ENCODE measurements around the gene PHOSPHO2.

Gene PHOSPHO2

DNA sequence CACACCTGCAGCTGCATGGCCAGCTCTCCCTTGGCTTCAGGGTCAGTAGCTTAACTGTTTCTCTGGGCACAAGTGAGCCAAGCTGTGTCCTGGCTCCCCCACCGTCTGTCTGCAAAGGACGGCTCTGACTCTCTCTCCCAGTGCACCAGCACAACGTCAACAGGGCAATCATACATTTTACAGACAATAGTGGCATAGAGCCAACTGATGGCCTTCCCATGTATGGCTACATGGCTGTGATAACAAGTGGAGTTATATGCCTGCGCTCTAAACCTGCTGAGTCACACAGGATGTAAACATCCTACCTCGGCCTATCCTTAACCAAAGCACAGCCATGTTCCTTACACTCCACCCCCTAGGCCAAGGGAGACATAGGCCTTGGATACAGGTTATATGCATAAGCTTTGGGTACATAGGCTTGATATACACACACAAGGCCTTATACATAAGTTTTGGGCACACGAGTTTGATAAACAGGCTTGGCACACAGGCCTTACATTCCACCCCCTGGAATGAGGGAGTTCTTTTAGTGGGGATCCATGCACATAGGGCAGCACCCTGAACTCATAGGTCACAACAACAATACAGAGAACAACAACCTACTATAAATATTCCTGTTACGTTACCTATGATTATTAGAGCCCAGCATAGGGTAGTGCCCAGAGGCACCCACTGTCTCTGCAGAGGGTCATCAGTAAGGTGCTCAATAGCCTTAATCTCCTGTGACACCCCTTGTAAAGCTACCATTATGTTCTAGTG lies 17.7 kb downstream of the PHOSPHO2 start:
- no peak overlapping the region for H3K27ac Mint-ChIP-seq
- no peak for TF ChIP-seq CTCF (IDR thresholded peaks at IDR 0.05)
- peaks cover 13% of the 10 kb centered on the region for H3K9me3 Mint-ChIP-seq
- H3K27me3 Mint-ChIP-seq (ENCODE audit: low read depth, poor library complexity), result no peaks in the 10 kb centered on the region
- DNase-seq, result no peak
- H3K4me3 Mint-ChIP-seq, result no peak overlapping the region
- H3K36me3 Mint-ChIP-seq (ENCODE audit: low read depth), result peaks cover 41% of the 10 kb centered on the region
- H3K4me1 Mint-ChIP-seq, result peaks cover 18% of the 10 kb centered on the region

DNA sequence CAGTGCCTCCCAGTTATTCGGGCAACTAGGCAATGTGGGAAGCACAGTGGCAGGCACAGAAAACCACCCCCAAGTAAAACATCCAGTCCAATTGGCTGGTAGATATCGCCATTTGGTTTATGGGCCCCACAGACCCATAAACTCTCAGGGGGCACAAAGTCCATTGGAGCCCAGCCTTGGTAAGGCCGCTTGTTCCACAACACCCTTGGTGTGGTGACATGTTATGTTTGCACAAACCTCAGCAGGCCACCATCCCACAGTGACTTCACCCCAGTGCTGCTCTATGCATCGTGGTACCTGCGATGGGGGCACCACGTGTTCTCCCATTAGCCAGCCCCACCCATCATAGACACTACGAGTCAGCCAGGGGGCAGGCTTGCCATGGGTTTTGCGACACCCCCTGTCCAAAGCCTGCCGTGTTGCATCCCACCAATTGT lies 18.5 kb downstream of the PHOSPHO2 start:
- H3K27ac Mint-ChIP-seq, result no peak overlapping the region
- TF ChIP-seq CTCF (IDR thresholded peaks at IDR 0.05), result no peak

GRCh38 chr2:169713331-169713730 lies 19.1 kb downstream of the PHOSPHO2 start:
- Mint-ChIP-seq H3K9me3 (peaks cover 13% of the 10 kb centered on the region), H3K4me3 (no peak overlapping the region), H3K27ac (no peak overlapping the region), H3K27me3 (ENCODE audit: low read depth, poor library complexity) (no peaks in the 10 kb centered on the region), H3K36me3 (ENCODE audit: low read depth) (peaks cover 32% of the 10 kb centered on the region), H3K4me1 (peaks cover 20% of the 10 kb centered on the region)
- TF ChIP-seq CTCF (IDR thresholded peaks at IDR 0.05), result no peak
- DNase-seq, result no peak

More for the DNA sequence above, 18.5 kb downstream of the PHOSPHO2 start:
- no peaks in the 10 kb centered on the region for H3K27me3 Mint-ChIP-seq (ENCODE audit: low read depth, poor library complexity)
- peaks cover 13% of the 10 kb centered on the region for H3K9me3 Mint-ChIP-seq
- H3K4me1 Mint-ChIP-seq, result peaks cover 20% of the 10 kb centered on the region
- H3K4me3 Mint-ChIP-seq, result no peak overlapping the region
- no peak for DNase-seq
- H3K36me3 Mint-ChIP-seq (ENCODE audit: low read depth), result peaks cover 33% of the 10 kb centered on the region

DNA sequence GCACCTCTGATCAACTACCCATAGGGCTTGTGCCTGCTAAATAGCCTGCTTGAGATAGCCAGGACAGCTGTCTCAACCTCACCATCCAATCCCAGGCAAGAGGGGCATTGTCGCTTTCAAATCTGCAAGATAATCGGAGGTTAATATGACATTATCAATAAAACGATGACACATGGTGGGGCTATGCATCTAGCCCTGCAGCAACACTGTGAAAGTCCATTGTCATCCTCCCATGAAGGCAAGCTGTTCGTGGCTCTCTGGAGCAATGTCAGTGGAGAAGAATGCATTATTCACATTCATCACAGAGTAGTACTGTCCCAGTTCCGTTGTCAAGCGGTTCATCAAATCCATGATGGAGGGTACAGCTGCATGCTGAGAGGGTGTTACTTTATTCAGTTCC lies 20.4 kb downstream of the PHOSPHO2 start:
- Mint-ChIP-seq H3K4me1 (peaks cover 20% of the 10 kb centered on the region), H3K36me3 (ENCODE audit: low read depth) (peaks cover 26% of the 10 kb centered on the region), H3K9me3 (peaks cover 13% of the 10 kb centered on the region), H3K27ac (no peak overlapping the region), H3K4me3 (no peak overlapping the region), H3K27me3 (ENCODE audit: low read depth, poor library complexity) (no peaks in the 10 kb centered on the region)
- TF ChIP-seq CTCF (IDR thresholded peaks at IDR 0.05), result no peak
- DNase-seq, result no peak

- Mint-ChIP-seq H3K4me3 (no peak overlapping the region), H3K27ac (no peak overlapping the region), H3K36me3 (ENCODE audit: low read depth) (peaks cover 20% of the 10 kb centered on the region), H3K4me1 (peaks cover 20% of the 10 kb centered on the region), H3K27me3 (ENCODE audit: low read depth, poor library complexity) (no peaks in the 10 kb centered on the region), H3K9me3 (peaks cover 13% of the 10 kb centered on the region)
- TF ChIP-seq CTCF (IDR thresholded peaks at IDR 0.05), result no peak
- no peak for DNase-seq
Measured at GRCh38 chr2:169715379-169716237, 21.3 kb downstream of the PHOSPHO2 start.
